Activated effector memory CD4-positive, alpha-beta T cell treated with Interleukin-2 at 50 U/mL for 16 hours (primary cell): ENCODE measurements around the gene CCRL2.
"Not testable (repeated sequence)": the region's sequence is repeated elsewhere in the genome, so short reads cannot be mapped to it uniquely, and the experiment has no call there.

Experiments
- DNase-seq: peaks from one replicate; pipeline ENCODE4 v3.0.0-alpha.2; 2020

The CCRL2 gene

GRCh38 chr3:46429671-46430070, 22.6 kb downstream of the CCRL2 start:
- no peak for DNase-seq

GRCh38 chr3:46430879-46431278, 23.8 kb downstream of the CCRL2 start:
- not testable (repeated sequence) for DNase-seq

GRCh38 chr3:46431905-46432304, 24.8 kb downstream of the CCRL2 start:
- DNase-seq: not testable (repeated sequence)

GRCh38 chr3:46433118-46433517, 26.1 kb downstream of the CCRL2 start:
- DNase-seq: not testable (repeated sequence)

- no peak for DNase-seq
Observed at GRCh38 chr3:46433841-46434240, 26.8 kb downstream of the CCRL2 start.

- no peak for DNase-seq
Observed at GRCh38 chr3:46435081-46435726, 28.1 kb downstream of the CCRL2 start.

- no peak for DNase-seq
Observed at GRCh38 chr3:46438831-46439230, 31.8 kb downstream of the CCRL2 start.

- peak; percentile 14 for DNase-seq
Observed at GRCh38 chr3:46440531-46441294, 33.7 kb downstream of the CCRL2 start.

GRCh38 chr3:46442576-46443530, 35.8 kb downstream of the CCRL2 start:
- no peak for DNase-seq

GRCh38 chr3:46447228-46447985, 40.3 kb downstream of the CCRL2 start:
- DNase-seq: no peak

GRCh38 chr3:46448721-46449120, 41.7 kb downstream of the CCRL2 start:
- DNase-seq: no peak

- no peak for DNase-seq
Observed at GRCh38 chr3:46449755-46450552, 42.9 kb downstream of the CCRL2 start.

- no peak for DNase-seq
Observed at GRCh38 chr3:46453526-46454208, 46.6 kb downstream of the CCRL2 start.

GRCh38 chr3:46454209-46454595, 47.1 kb downstream of the CCRL2 start:
- DNase-seq: no peak

- DNase-seq: no peak
Observed at GRCh38 chr3:46454606-46455005, 47.5 kb downstream of the CCRL2 start.

- no peak for DNase-seq
Observed at GRCh38 chr3:46455231-46456115, 48.4 kb downstream of the CCRL2 start.

GRCh38 chr3:46456118-46456517, 49.1 kb downstream of the CCRL2 start:
- DNase-seq: no peak
